Placental pericyte (primary cell): ENCODE measurements around the gene CXCR5. TPM values are rescaled to one million over a fixed set of nuclear protein-coding genes. Genes with fewer than 3 reads are reported as not detected.

Source experiments
- small RNA-seq: library from RNA; depleted of rRNA; stranded (forward); fragments of <200 nt; gene quantifications from one replicate; pipeline ENCODE3, GENCODE V24; 2012; ENCODE audit warnings: low replicate concordance
- total RNA-seq: library from RNA; depleted of rRNA; stranded (reverse); fragments of >200 nt; gene quantifications from 2 replicates; pipeline ENCODE4 v1.2.3, GENCODE V29; 2012

Gene CXCR5
- not detected in 2 replicates for total RNA-seq

DNA sequence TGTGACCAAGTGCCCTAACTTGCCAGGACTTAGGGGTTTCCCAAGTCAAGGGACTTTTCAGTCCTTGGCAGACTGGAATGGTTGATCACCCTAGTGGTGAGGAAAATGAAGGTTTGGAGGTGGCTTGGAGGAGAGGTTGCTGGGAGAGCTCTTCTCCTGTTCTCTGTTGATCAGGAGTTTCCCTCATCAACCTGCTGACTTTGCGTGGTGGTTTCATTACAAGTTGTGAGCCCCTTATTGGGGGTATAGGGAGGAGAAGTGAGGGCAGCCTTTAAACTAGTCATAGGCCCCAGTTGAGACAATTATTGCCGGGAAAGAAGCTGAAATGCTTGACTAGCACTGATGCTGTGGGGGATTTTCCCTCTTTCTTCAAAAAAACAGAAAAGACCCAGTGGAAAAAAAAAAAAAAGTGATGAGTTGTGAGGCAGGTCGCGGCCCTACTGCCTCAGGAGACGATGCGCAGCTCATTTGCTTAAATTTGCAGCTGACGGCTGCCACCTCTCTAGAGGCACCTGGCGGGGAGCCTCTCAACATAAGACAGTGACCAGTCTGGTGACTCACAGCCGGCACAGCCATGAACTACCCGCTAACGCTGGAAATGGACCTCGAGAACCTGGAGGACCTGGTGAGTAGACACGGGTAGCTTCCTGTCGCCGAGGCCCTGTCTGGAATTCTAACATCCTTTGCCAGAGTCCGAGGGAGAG is at the start of gene CXCR5:
Gene CXCR5, plus strand, starts transcription at position 525 of the 704 bp plus-strand sequence. Its CDS starts 50 bp downstream, at position 575.

Small RNA genes within 50 kb of the gene (small RNA-seq; reads per million reads assigned to genes)
- gene MIR4492 (not detected), gene RF00019 (not detected), gene RN7SL688P (not detected)

Other genes starting within 250 kb of the CXCR5 start
- not detected in 2 replicates for gene TREH, start 204.2 kb upstream of the CXCR5 start, total RNA-seq
- 73.3 and 145 TPM in 2 replicates for gene DDX6, start 92.7 kb upstream of the CXCR5 start, total RNA-seq
- gene BCL9L, start 42.0 kb downstream of the CXCR5 start, total RNA-seq, result 29.2 and 30.4 TPM in 2 replicates
- not detected in 2 replicates for gene UPK2, start 72.4 kb downstream of the CXCR5 start, total RNA-seq
- not detected in 2 replicates for gene FOXR1, start 87.9 kb downstream of the CXCR5 start, total RNA-seq
- gene CENATAC, start 114.2 kb downstream of the CXCR5 start, total RNA-seq, result 16.2 and 30.6 TPM in 2 replicates
- gene RPS25, start 134.5 kb downstream of the CXCR5 start, total RNA-seq, result 388 and 1,071 TPM in 2 replicates
- 90.2 and 124 TPM in 2 replicates for gene TRAPPC4, start 134.9 kb downstream of the CXCR5 start, total RNA-seq
- gene SLC37A4, start 147.0 kb downstream of the CXCR5 start, total RNA-seq, result 11.8 and 14.7 TPM in 2 replicates
- gene HYOU1, start 173.3 kb downstream of the CXCR5 start, total RNA-seq, result 179 and 1,291 TPM in 2 replicates
- gene VPS11, start 183.9 kb downstream of the CXCR5 start, total RNA-seq, result 32.1 and 45.1 TPM in 2 replicates
- 8.5 and 14.5 TPM in 2 replicates for gene HMBS, start 201.0 kb downstream of the CXCR5 start, total RNA-seq
- gene DPAGT1, start 218.0 kb downstream of the CXCR5 start, total RNA-seq, result 34.6 and 37.8 TPM in 2 replicates
- 10.3 and 11.8 TPM in 2 replicates for gene C2CD2L, start 223.5 kb downstream of the CXCR5 start, total RNA-seq
- gene HINFP, start 237.7 kb downstream of the CXCR5 start, total RNA-seq, result 22.8 and 23.2 TPM in 2 replicates